ENCODE results near the gene GAL. TPM values are rescaled to one million over a fixed set of nuclear protein-coding genes. Genes with fewer than 3 reads are reported as not detected.

GAL gene
- total and polyA plus RNA-seq, 2 of the 8 experiments (the other 6 are each of a cell fraction or from before 2014, with no cell fraction given), result 81.8 to 233 TPM

DNA sequence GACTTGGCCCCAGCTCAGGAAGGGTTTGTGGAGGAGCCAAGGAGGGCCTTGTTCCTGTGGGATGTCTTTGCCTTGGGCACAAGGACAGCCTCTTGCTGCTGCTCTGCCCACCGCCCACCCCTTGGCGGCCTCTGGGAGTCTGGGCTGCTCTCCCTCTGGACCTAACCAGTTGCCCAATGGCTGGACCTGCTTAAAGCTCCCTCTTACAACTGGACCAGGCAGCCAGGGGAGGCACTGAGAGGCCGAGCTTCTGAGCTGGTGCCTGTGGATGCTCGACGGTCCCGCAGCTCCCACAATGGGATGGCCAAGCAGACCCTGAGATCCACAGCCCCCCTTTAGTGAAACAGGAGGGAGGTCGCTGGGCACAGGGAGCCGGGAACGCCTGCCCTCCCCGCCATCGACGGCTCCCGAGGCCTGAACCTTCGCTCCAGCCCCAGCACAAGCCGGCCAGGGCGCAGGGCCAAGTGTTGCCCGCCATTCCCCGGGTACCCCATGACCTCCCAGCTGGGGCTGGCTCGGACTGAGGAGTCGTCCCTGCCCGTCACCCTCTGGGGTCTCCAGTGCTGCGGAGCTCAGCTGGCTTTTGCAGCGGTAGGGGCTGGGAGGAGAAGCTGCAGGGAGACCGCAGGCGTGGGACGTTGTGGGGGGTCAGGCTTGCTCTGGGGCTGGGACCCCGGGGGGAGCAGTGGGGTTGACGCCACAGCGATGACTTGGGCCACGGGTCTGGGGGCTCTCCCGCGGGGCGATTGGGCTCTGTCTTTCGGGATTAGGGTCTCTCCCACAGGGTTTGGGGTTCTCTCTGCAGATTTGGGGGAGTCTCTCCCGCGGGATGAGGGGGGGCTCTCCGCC, 584 bp upstream of the GAL start:
- TF ChIP-seq SIRT6 (IDR thresholded peaks at IDR 0.05; ENCODE audit: low read length) (no peak), CREB1 (IDR thresholded peaks at IDR 0.05) (no peak), TAF7 (optimal IDR thresholded peaks at IDR 0.05; ENCODE audit: borderline replicate concordance, low read depth, low read length) (no peak), PHF8 (conservative IDR thresholded peaks at IDR 0.05; ENCODE audit: low read depth, low read length) (0 out of 2 replicates have a peak, but pooled peaks have one; percentile 4), RNF2 (IDR thresholded peaks at IDR 0.05; ENCODE audit: borderline replicate concordance, low read depth, low read length, missing control alignments, poor library complexity, severe bottlenecking) (no peak), RBBP5 (IDR thresholded peaks at IDR 0.05; ENCODE audit: borderline replicate concordance, low read depth, low read length) (0 out of 2 replicates have a peak, but pooled peaks have one; percentile 41), SUZ12 (IDR thresholded peaks at IDR 0.05; ENCODE audit: low read length) (no peak; the same call in 1 of the 2 replicates), E2F6 (IDR thresholded peaks at IDR 0.05) (peak; percentile 43), TCF12 (IDR thresholded peaks at IDR 0.05; ENCODE audit: low read depth, low read length) (no peak)
- peak overlapping the region; percentile 73 to 92 for H3K4me2 ChIP-seq (ENCODE audit: insufficient read depth in 1 of 2, low read depth in 2 of 2, low read length in 2 of 2)
- H4K8ac ChIP-seq (ENCODE audit: extremely low read depth, insufficient read depth, low read length), result peak overlapping the region; percentile 87
- WGBS, 2 experiments (ENCODE audit: extremely low coverage in 1 of 2, insufficient coverage in 1 of 2, insufficient read length in 1 of 2, insufficient replicate concordance in 2 of 2, low coverage in 1 of 2, low lambda C conversion rate in 2 of 2, missing lambda C conversion rate in 1 of 2), result 67% methylated on average over 23 of the region's 37 CpGs; no CpG with 5 or more reads in 1 of the 2 experiments
- H2BK120ac ChIP-seq (replicated peaks; ENCODE audit: low read depth, low read length), result peak overlapping the region; percentile 49
- H4K5ac ChIP-seq (ENCODE audit: insufficient read length, low read depth, low read length), result no peak overlapping the region
- H3K27ac ChIP-seq (ENCODE audit: low read depth, low read length), result no peak overlapping the region
- H3K79me1 ChIP-seq (ENCODE audit: low read depth, low read length), result no peaks in the 10 kb centered on the region
- H3K23ac ChIP-seq (ENCODE audit: insufficient read length), result no peak overlapping the region
- peaks cover 0 to 4% of the 10 kb centered on the region in 2 experiments for H4K20me1 ChIP-seq (replicated peaks in 1 of 2; ENCODE audit: control insufficient read depth in 1 of 2, insufficient read depth in 2 of 2, low read length in 2 of 2)
- H3K27me3 ChIP-seq (replicated peaks in 1 of 4; ENCODE audit: control insufficient read depth in 3 of 4, extremely low read depth in 1 of 4, insufficient read depth in 3 of 4, low read length in 3 of 4), result peaks cover 11 to 41% (median 31%) of the 10 kb centered on the region in 4 experiments
- no peak overlapping the region for H2AFZ ChIP-seq (ENCODE audit: low read length)
- peaks cover 7% of the 10 kb centered on the region; the same call in 1 of the 2 replicates for H3K23me2 ChIP-seq (ENCODE audit: low read depth, low read length)
- H3K9ac ChIP-seq (replicated peaks in 1 of 4; ENCODE audit: extremely low read depth in 1 of 4, low read depth in 3 of 4, low read length in 3 of 4), result no peak overlapping the region
- H3K4me1 ChIP-seq (replicated peaks in 1 of 4; ENCODE audit: control insufficient read depth in 3 of 4, insufficient read depth in 4 of 4, low read length in 3 of 4), result peaks cover 0 to 13% (median 9%) of the 10 kb centered on the region in 4 experiments; a peak in 5 of 7 replicates
- H2BK12ac ChIP-seq (ENCODE audit: low read depth, low read length), result peak overlapping the region; percentile 77; the same call in 1 of the 2 replicates
- CTCF ChIA-PET (ENCODE audit: partially characterized antibody), result interaction anchor here (0.9 to 1.7 kb wide), 4 partner anchors 11 to 28 kb away, joined by 3 to 5 read pairs (median 3); no protein-coding TSS in a partner anchor
- peak overlapping the region; percentile 41; the same call in 1 of the 2 replicates for H2AK5ac ChIP-seq (ENCODE audit: low read depth, low read length)
- H2BK5ac ChIP-seq (ENCODE audit: low read depth, low read length), result peak overlapping the region; percentile 75; the same call in 1 of the 2 replicates
- peak overlapping the region; percentile 44 to 79 (median 54) for H3K4me3 ChIP-seq (ENCODE audit: extremely low read depth in 1 of 4, insufficient read depth in 2 of 4, low read depth in 3 of 4, low read length in 4 of 4)
- no peaks in the 10 kb centered on the region for H3K79me2 ChIP-seq (ENCODE audit: control insufficient read depth in 1 of 2, insufficient read depth in 2 of 2, low read length in 2 of 2)
- H3K4ac ChIP-seq (replicated peaks; ENCODE audit: insufficient read length, low read depth, low read length), result peak overlapping the region; percentile 92
- peaks cover 0 to 7% (median 2%) of the 10 kb centered on the region in 4 experiments; a peak in 3 of 8 replicates for H3K36me3 ChIP-seq (ENCODE audit: control insufficient read depth in 2 of 4, insufficient read depth in 4 of 4, low read length in 3 of 4)
- 0 out of 2 replicates have a peak overlapping the region, but pooled peaks have one; percentile 61 for H2BK20ac ChIP-seq (ENCODE audit: low read length)
- DNase-seq (ENCODE audit: low read depth in 1 of 2, low spot score in 2 of 2), result no peak
- peak overlapping the region; percentile 83; the same call in 1 of the 2 replicates for H3K18ac ChIP-seq (ENCODE audit: extremely low read depth, low read length)
- peak overlapping the region; percentile 86 for H4K91ac ChIP-seq (replicated peaks; ENCODE audit: insufficient read length, low read length)
- no peaks in the 10 kb centered on the region for H3K9me3 ChIP-seq (ENCODE audit: insufficient read depth in 2 of 2, low read depth in 1 of 2, low read length in 1 of 2)
- H3K14ac ChIP-seq (ENCODE audit: insufficient read length), result no peak overlapping the region
- H2BK15ac ChIP-seq (ENCODE audit: low read length), result peak overlapping the region; percentile 94; the same call in 1 of the 2 replicates
- no peak for FAIRE-seq
- H3K56ac ChIP-seq (replicated peaks; ENCODE audit: insufficient read length, low read depth, low read length), result no peak overlapping the region
- POLR2A ChIA-PET (ENCODE audit: partially characterized antibody), result interaction anchor here (0.6 to 5.5 kb wide), 14 partner anchors 10 to 117 kb away, joined by 3 to 22 read pairs (median 4); partner anchors contain the start of gene TESMIN
